Liver (tissue), 3 donors: ENCODE data around the gene PAX8.

Experiments
- CTCF ChIP-seq: fragments of 150-350 bp; IDR thresholded peaks from 2 replicates; pipeline ENCODE4 v1.5.1; 2017; ENCODE audit warnings: improper control_type of control experiment, low read depth, low read length; ENCODE audit not compliant: missing input control
- EGR1 ChIP-seq, 2 donors: IDR thresholded peaks; 2 replicates each; pipeline ENCODE4 v1.6.1; 2016 to 2018; ENCODE audit warnings: antibody characterized with exemption in 2 of 2, low read depth in 2 of 2
- HNF4A ChIP-seq, 2 donors: conservative IDR thresholded peaks; 2 replicates each; pipeline ENCODE4 v1.6.1; 2016; ENCODE audit warnings: antibody characterized with exemption in 2 of 2, mild to moderate bottlenecking in 2 of 2
- JUND ChIP-seq, 2 donors: IDR thresholded peaks; 2 replicates each; pipeline ENCODE4 v1.6.1; 2016; ENCODE audit warnings: antibody characterized with exemption in 2 of 2
- MAX ChIP-seq: IDR thresholded peaks from 2 replicates; pipeline ENCODE4 v1.6.1; 2016; ENCODE audit warnings: antibody characterized with exemption
- RAD21 ChIP-seq, 2 donors: IDR thresholded peaks; 2 replicates each; pipeline ENCODE4 v1.6.1; 2016; ENCODE audit warnings: antibody characterized with exemption in 2 of 2, mild to moderate bottlenecking in 2 of 2
- YY1 ChIP-seq: IDR thresholded peaks from 2 replicates; pipeline ENCODE4 v1.6.1; 2016; ENCODE audit warnings: antibody characterized with exemption, mild to moderate bottlenecking
- donor health status: healthy.
- donor health status: healthy.

GRCh38 chr2:113215056-113215455, 63.7 kb downstream of the PAX8 start:
- TF ChIP-seq RAD21 (IDR thresholded peaks at IDR 0.05) (no peak), YY1 (no peak), MAX (no peak), CTCF (no peak), JUND (IDR thresholded peaks at IDR 0.05) (no peak), EGR1 (IDR thresholded peaks at IDR 0.05; ENCODE audit: low read depth in 2 of 2) (no peak), HNF4A (conservative IDR thresholded peaks at IDR 0.05) (no peak)
